Measurements from ENCODE around the gene KANK2.
"Not testable (repeated sequence)": the region's sequence is repeated elsewhere in the genome, so short reads cannot be mapped to it uniquely, and the experiment has no call there.

The KANK2 gene

GRCh38 chr19:11196406-11197287, 698 bp downstream of the KANK2 start:
- no peak for DNase-seq (ENCODE audit: low spot score)

- DNase-seq (ENCODE audit: low spot score) = no peak
Measured at GRCh38 chr19:11195681-11196080, 1.7 kb downstream of the KANK2 start.

GRCh38 chr19:11194656-11195558, 2.4 kb downstream of the KANK2 start:
- no peak for DNase-seq (ENCODE audit: low spot score)

GRCh38 chr19:11194173-11194572, 3.2 kb downstream of the KANK2 start:
- no peak for DNase-seq (ENCODE audit: low spot score)

- no peak for DNase-seq (ENCODE audit: low spot score)
Measured at GRCh38 chr19:11192957-11193939, 4.1 kb downstream of the KANK2 start.

- no peak for DNase-seq (ENCODE audit: low spot score)
Measured at GRCh38 chr19:11191934-11192333, 5.4 kb downstream of the KANK2 start.

- DNase-seq (ENCODE audit: low spot score) = no peak
Measured at GRCh38 chr19:11191273-11191755, 6.0 kb downstream of the KANK2 start.

GRCh38 chr19:11190501-11190900, 6.8 kb downstream of the KANK2 start:
- DNase-seq (ENCODE audit: low spot score) = no peak

- DNase-seq (ENCODE audit: low spot score) = no peak
Measured at GRCh38 chr19:11187441-11187840, 9.9 kb downstream of the KANK2 start.

GRCh38 chr19:11182994-11183393, 14.4 kb downstream of the KANK2 start:
- no peak for DNase-seq (ENCODE audit: low spot score)

- no peak for DNase-seq (ENCODE audit: low spot score)
Measured at GRCh38 chr19:11181488-11181887, 15.9 kb downstream of the KANK2 start.

GRCh38 chr19:11180975-11181374, 16.4 kb downstream of the KANK2 start:
- not testable (repeated sequence) for DNase-seq (ENCODE audit: low spot score)

- no peak for DNase-seq (ENCODE audit: low spot score)
Measured at GRCh38 chr19:11180346-11180745, 17.0 kb downstream of the KANK2 start.

GRCh38 chr19:11179716-11180297, 17.5 kb downstream of the KANK2 start:
- peak; percentile 17 for DNase-seq (ENCODE audit: low spot score)

GRCh38 chr19:11179145-11179465, 18.2 kb downstream of the KANK2 start:
- not testable (repeated sequence) for DNase-seq (ENCODE audit: low spot score)

- DNase-seq (ENCODE audit: low spot score) = no peak
Measured at GRCh38 chr19:11177592-11177991, 19.8 kb downstream of the KANK2 start.

GRCh38 chr19:11176466-11177193, 20.7 kb downstream of the KANK2 start:
- no peak for DNase-seq (ENCODE audit: low spot score)

GRCh38 chr19:11175920-11176319, 21.4 kb downstream of the KANK2 start:
- no peak for DNase-seq (ENCODE audit: low spot score)

GRCh38 chr19:11174336-11174735, 23.0 kb downstream of the KANK2 start:
- no peak for DNase-seq (ENCODE audit: low spot score)

GRCh38 chr19:11173516-11174155, 23.7 kb downstream of the KANK2 start:
- no peak for DNase-seq (ENCODE audit: low spot score)
